ENCODE results near the gene HVCN1. TPM values are rescaled to one million over a fixed set of nuclear protein-coding genes. Genes with fewer than 3 reads are reported as not detected.

The HVCN1 gene
- total RNA-seq, 1 donor from 2014 or later, result 1.4 TPM

DNA sequence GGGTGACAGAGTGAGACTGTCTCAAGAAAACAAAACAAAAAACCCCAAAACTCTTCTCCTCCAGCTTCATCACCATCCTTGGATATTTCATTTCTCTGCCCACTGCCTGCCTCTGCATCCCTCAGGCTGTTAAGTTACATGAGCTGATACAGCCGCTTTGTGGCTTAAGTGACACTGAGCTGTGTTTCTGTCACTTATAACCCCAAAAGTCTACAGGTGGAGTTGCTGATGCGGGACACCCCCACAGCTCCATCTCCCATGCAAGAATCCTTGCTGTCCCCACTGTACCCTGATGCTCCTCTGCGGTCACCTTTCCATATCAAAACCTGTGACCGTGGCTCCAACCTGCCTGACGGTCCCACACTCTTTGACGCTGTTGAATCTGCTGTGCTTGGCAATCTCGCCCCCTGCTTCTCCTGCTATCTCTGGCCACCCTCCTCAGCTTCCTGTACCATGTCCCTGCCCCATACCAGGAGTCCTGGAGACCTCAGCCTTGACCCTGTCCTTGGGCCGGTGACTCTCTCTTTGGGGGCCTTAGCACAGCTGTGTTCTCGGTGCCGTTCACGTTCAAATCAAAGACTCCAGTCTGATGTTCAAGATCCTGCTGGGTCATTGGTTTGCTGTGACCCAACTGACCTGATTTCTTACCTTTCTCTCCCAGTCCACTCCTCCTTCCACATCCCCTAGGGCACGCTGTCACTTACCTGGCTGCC lies 20.3 kb downstream of the HVCN1 start:
- no peak for DNase-seq (ENCODE audit: low read depth)
- H3K4me3 ChIP-seq (ENCODE audit: low read depth, low read length), result no peak overlapping the region
- TF ChIP-seq, protein P1, sequence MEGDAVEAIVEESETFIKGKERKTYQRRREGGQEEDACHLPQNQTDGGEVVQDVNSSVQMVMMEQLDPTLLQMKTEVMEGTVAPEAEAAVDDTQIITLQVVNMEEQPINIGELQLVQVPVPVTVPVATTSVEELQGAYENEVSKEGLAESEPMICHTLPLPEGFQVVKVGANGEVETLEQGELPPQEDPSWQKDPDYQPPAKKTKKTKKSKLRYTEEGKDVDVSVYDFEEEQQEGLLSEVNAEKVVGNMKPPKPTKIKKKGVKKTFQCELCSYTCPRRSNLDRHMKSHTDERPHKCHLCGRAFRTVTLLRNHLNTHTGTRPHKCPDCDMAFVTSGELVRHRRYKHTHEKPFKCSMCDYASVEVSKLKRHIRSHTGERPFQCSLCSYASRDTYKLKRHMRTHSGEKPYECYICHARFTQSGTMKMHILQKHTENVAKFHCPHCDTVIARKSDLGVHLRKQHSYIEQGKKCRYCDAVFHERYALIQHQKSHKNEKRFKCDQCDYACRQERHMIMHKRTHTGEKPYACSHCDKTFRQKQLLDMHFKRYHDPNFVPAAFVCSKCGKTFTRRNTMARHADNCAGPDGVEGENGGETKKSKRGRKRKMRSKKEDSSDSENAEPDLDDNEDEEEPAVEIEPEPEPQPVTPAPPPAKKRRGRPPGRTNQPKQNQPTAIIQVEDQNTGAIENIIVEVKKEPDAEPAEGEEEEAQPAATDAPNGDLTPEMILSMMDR (conservative IDR thresholded peaks at IDR 0.05; ENCODE audit: low read depth, low read length), result no peak

DNA sequence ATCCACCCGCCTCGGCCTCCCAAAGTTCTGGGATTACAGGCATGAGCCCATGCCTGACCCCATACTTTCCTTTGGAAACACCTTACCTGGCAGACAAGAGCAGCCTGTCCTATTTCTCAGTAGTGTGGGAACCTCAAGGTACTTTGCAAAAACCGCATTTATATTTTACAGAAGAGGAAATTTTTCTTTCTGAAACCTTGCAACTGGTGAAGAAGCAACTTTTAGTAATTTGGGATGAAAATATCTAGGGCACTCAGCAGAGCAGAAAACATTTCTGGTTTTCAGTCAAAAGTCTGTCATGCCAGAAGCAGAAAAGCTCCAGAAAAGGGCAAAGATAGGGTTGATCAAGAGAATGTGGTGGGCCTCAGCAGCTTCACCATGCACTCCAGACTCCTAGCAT lies 21.2 kb downstream of the HVCN1 start:
- no peak overlapping the region for H3K4me3 ChIP-seq (ENCODE audit: low read depth, low read length)
- TF ChIP-seq, protein P1 (conservative IDR thresholded peaks at IDR 0.05; ENCODE audit: low read depth, low read length), result no peak
- no peak for DNase-seq (ENCODE audit: low read depth)

DNA sequence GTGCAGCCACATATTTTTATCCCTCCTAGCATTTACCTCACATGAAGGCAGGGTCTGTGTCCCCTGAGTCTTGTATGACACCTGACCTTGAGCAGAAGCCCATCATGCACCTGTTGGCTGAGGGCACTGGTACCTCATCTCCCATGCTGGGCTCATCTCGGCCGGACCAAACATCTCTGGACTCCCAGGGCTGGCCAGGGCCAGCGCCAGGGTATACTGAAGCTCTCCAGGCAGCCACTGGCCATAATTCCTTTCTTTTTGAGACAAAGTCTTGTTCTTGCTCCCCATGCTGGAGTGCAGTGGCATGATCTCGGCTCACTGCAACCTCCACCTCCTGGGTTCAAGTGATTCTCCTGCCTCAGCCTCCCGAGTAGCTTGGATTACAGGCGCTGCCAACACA lies 22.0 kb downstream of the HVCN1 start:
- DNase-seq (ENCODE audit: low read depth), result no peak
- TF ChIP-seq, protein P1 (conservative IDR thresholded peaks at IDR 0.05; ENCODE audit: low read depth, low read length), result no peak
- no peak overlapping the region for H3K4me3 ChIP-seq (ENCODE audit: low read depth, low read length)

DNA sequence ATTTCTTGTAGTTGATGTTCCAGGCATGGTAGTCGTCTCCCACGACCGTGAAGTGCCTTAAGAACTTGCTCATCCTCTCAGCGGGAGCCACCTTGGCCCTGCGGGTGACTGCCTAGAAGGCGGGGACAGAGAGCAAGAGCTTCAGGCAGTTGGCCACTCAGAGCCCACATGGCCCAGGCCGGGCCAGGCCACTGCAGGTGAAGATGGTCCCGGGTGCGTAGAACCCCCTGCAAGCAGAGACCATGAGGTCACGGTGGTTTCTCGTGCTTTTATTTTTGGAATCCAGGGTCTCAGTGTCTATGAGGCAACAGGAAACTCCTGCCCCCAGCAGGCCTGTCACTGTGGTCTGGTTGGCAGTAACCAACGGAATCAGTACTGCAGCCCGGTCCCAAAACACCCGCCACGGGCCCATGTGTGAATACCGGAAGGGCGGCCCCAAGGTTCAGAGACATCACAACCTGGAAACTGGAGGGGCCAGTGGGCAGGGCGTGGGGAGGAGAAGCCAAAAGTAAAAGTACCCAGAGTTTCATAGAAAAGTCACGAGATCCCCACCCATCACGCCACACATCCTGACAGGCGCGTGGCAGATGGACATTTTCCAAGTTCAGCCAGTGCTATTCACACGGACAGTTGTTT lies 27.5 kb downstream of the HVCN1 start:
- TF ChIP-seq, protein P1 (conservative IDR thresholded peaks at IDR 0.05; ENCODE audit: low read depth, low read length), result no peak
- no peak overlapping the region for H3K4me3 ChIP-seq (ENCODE audit: low read depth, low read length)
- no peak for DNase-seq (ENCODE audit: low read depth)

DNA sequence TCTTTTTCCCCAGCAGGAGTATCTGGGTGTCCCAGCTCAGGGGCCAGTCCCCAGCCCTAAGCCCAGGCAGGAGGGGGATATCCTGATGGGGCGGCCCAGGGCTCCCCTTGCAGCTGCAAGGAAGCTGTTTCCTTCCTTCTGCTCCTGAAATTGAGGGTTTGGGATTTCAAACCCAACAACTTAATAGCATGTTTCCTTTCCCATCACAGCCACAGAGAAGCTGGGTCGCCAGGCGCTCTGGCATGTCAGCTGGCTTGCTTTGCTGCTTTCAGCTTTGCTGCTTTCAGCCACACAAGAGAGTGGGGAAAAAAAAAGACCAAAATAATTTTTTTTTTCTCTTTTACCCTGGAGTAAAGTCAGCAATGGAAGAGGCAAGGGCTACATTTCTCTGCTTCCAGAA lies 30.0 kb downstream of the HVCN1 start:
- no peak for DNase-seq (ENCODE audit: low read depth)
- TF ChIP-seq, protein P1 (conservative IDR thresholded peaks at IDR 0.05; ENCODE audit: low read depth, low read length), result no peak
- H3K4me3 ChIP-seq (ENCODE audit: low read depth, low read length), result no peak overlapping the region

DNA sequence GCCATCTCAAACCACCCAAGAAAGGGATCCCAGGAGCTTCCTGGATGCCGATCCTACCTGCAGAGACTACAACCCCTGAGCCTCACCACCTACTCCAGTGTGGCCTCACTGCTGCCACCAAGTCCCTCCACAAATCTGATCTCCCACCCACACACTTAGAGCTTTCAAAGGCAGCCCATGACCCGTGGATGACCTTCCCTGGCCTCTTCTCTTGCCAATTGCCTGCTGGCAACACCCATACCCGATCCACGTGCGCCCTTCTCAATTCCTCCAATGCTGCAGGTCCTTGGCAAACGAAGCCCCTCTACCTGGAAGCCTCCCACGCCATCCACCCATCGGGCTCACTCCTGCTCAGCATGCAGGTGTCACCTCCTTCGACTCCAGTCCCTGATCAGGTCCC lies 30.7 kb downstream of the HVCN1 start:
- H3K4me3 ChIP-seq (ENCODE audit: low read depth, low read length), result no peak overlapping the region
- no peak for DNase-seq (ENCODE audit: low read depth)
- TF ChIP-seq, protein P1 (conservative IDR thresholded peaks at IDR 0.05; ENCODE audit: low read depth, low read length), result no peak

DNA sequence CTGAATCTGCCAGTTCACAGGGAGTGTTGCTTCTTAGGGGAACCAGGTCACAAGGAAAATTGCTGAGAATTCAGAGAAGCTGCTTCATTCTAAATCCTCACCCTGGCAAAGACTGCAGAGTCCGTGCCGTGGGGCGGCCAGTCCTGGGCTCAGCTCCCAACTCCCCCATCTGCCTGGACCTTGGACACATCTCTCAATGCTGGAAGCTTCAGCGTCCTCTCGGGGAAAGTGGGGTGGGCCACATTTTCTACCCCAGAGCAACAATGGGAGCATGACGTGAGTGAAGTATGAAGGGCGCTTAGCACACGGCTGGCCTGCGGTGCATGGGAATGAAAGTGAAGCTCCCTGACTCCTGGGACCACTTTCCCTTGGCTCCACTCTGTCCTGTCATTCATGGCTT lies 31.2 kb downstream of the HVCN1 start:
- TF ChIP-seq, protein P1 (conservative IDR thresholded peaks at IDR 0.05; ENCODE audit: low read depth, low read length), result no peak

More for the DNA sequence above, 31.2 kb downstream of the HVCN1 start:
- H3K4me3 ChIP-seq (ENCODE audit: low read depth, low read length), result no peak overlapping the region
- no peak for DNase-seq (ENCODE audit: low read depth)

Data from epithelial cell of proximal tubule (primary cell).